Ovary (tissue), 3 donors: ENCODE data around the gene LDHA.

Experiments used
- POLR2A ChIP-seq: fragments of 450-650 bp; IDR thresholded peaks from one replicate; pipeline ENCODE4 v1.6.1; 2017; ENCODE audit warnings: antibody characterized with exemption, mild to moderate bottlenecking, moderate library complexity
- TF ChIP-seq, protein P1 (sequence below), 3 donors: fragments of 450-650 bp in 2 of 3; fragments of 200-600 bp in 1 of 3; IDR thresholded peaks; one replicate each; pipeline versions ENCODE4 v1.5.1 to v1.8.0; 2016 to 2022; ENCODE audit warnings: antibody characterized with exemption in 3 of 3, mild to moderate bottlenecking in 1 of 3
- donor health status: DM: no; HTN: no; CAD: no.

DNA sequence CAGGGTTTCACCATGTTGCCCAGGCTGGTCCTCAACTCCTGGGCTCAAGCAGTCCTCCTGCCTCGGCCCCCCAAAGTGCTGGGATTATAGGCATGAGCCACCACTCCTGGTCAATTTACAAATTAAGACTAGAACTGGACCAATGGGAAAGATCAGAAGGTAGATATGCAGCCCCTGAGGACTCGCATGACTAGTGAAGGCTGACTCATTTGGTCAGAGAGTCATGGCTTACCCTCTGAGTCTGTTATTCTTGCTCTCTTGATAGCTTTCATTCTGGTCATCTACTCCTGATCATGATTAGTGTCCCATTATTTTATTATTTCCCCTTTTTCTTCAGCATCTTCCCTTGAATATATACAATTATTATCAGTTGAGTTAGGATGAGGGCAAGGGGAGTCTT, 58.6 kb downstream of the LDHA start:
- TF ChIP-seq, protein P1, sequence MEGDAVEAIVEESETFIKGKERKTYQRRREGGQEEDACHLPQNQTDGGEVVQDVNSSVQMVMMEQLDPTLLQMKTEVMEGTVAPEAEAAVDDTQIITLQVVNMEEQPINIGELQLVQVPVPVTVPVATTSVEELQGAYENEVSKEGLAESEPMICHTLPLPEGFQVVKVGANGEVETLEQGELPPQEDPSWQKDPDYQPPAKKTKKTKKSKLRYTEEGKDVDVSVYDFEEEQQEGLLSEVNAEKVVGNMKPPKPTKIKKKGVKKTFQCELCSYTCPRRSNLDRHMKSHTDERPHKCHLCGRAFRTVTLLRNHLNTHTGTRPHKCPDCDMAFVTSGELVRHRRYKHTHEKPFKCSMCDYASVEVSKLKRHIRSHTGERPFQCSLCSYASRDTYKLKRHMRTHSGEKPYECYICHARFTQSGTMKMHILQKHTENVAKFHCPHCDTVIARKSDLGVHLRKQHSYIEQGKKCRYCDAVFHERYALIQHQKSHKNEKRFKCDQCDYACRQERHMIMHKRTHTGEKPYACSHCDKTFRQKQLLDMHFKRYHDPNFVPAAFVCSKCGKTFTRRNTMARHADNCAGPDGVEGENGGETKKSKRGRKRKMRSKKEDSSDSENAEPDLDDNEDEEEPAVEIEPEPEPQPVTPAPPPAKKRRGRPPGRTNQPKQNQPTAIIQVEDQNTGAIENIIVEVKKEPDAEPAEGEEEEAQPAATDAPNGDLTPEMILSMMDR (IDR thresholded peaks at IDR 0.05), result no peak
- no peak for TF ChIP-seq POLR2A
